ENCODE measurements around the gene PUM1. TPM values are rescaled to one million over a fixed set of nuclear protein-coding genes. Genes with fewer than 3 reads are reported as not detected.
"Not testable (repeated sequence)": the region's sequence is repeated elsewhere in the genome, so short reads cannot be mapped to it uniquely, and the experiment has no call there.

PUM1 gene
- total RNA-seq, 1 donor from 2014 or later: 88.6 TPM

GRCh38 chr1:31055501-31055900, 10.0 kb downstream of the PUM1 start:
- Histone ChIP-seq H3K4me1 (peaks cover 75% of the 10 kb centered on the region), H3K27me3 (no peaks in the 10 kb centered on the region), H3K36me3 (peaks cover 0 to 28% of the 10 kb centered on the region in 2 donors), H3K4me3 (no peak overlapping the region), H3K9me3 (no peaks in the 10 kb centered on the region), H3K27ac (no peak overlapping the region)
- DNase-seq (ENCODE audit: extremely low spot score in 2 of 2): no peak
- TF ChIP-seq CTCF (IDR thresholded peaks at IDR 0.05) (no peak), POLR2AphosphoS5 (IDR thresholded peaks at IDR 0.05; ENCODE audit: insufficient read depth in 1 of 2, low read depth in 1 of 2) (no peak), POLR2A (IDR thresholded peaks at IDR 0.05) (no peak)
- intact Hi-C loops (cut with DNase I): no loop called here

- Histone ChIP-seq H3K27me3 (no peaks in the 10 kb centered on the region), H3K27ac (no peak overlapping the region), H3K9me3 (no peaks in the 10 kb centered on the region), H3K36me3 (peaks cover 0 to 28% of the 10 kb centered on the region in 2 donors), H3K4me1 (peaks cover 75% of the 10 kb centered on the region), H3K4me3 (no peak overlapping the region)
- TF ChIP-seq POLR2AphosphoS5 (IDR thresholded peaks at IDR 0.05; ENCODE audit: insufficient read depth in 1 of 2, low read depth in 1 of 2) (no peak), POLR2A (IDR thresholded peaks at IDR 0.05) (no peak), CTCF (IDR thresholded peaks at IDR 0.05) (no peak)
- intact Hi-C loops (cut with DNase I): no loop called here
- DNase-seq (ENCODE audit: extremely low spot score in 2 of 2): no peak
Measured at GRCh38 chr1:31054958-31055481, 10.5 kb downstream of the PUM1 start.

- TF ChIP-seq POLR2AphosphoS5 (IDR thresholded peaks at IDR 0.05; ENCODE audit: insufficient read depth in 1 of 2, low read depth in 1 of 2) (no peak), CTCF (IDR thresholded peaks at IDR 0.05) (no peak), POLR2A (IDR thresholded peaks at IDR 0.05) (no peak)
- Histone ChIP-seq H3K4me3 (no peak overlapping the region), H3K27me3 (no peaks in the 10 kb centered on the region), H3K36me3 (peaks cover 0 to 28% of the 10 kb centered on the region in 2 donors), H3K27ac (no peak overlapping the region), H3K4me1 (peaks cover 70% of the 10 kb centered on the region), H3K9me3 (no peaks in the 10 kb centered on the region)
- intact Hi-C loops (cut with DNase I): no loop called here
- no peak for DNase-seq (ENCODE audit: extremely low spot score in 2 of 2)
Measured at GRCh38 chr1:31054349-31054748, 11.2 kb downstream of the PUM1 start.

GRCh38 chr1:31052613-31053012, 12.9 kb downstream of the PUM1 start:
- H3K27ac ChIP-seq; H3K4me3 ChIP-seq; DNase-seq (ENCODE audit: extremely low spot score in 2 of 2); H3K9me3 ChIP-seq; H3K27me3 ChIP-seq; intact Hi-C loops (cut with DNase I): not testable (repeated sequence)
- Histone ChIP-seq H3K36me3 (peaks cover 0 to 12% of the 10 kb centered on the region in 2 donors), H3K4me1 (peaks cover 78% of the 10 kb centered on the region)

- Histone ChIP-seq H3K27me3 (no peaks in the 10 kb centered on the region), H3K4me1 (peaks cover 82% of the 10 kb centered on the region), H3K9me3 (no peaks in the 10 kb centered on the region), H3K36me3 (peaks cover 0 to 6% of the 10 kb centered on the region in 2 donors), H3K27ac (no peak overlapping the region), H3K4me3 (no peak overlapping the region)
- no peak for TF ChIP-seq POLR2AphosphoS5 (IDR thresholded peaks at IDR 0.05; ENCODE audit: insufficient read depth in 1 of 2, low read depth in 1 of 2)
- TF ChIP-seq CTCF (IDR thresholded peaks at IDR 0.05): no peak
- TF ChIP-seq POLR2A (IDR thresholded peaks at IDR 0.05): no peak
- intact Hi-C loops (cut with DNase I): no loop called here
- no peak for DNase-seq (ENCODE audit: extremely low spot score in 2 of 2)
Measured at GRCh38 chr1:31051611-31052010, 13.9 kb downstream of the PUM1 start.

- H3K27ac ChIP-seq; H3K9me3 ChIP-seq; DNase-seq (ENCODE audit: extremely low spot score in 2 of 2); H3K27me3 ChIP-seq; H3K4me3 ChIP-seq; intact Hi-C loops (cut with DNase I): not testable (repeated sequence)
- Histone ChIP-seq H3K4me1 (peaks cover 53% of the 10 kb centered on the region), H3K36me3 (peaks cover 0 to 12% of the 10 kb centered on the region in 2 donors)
Measured at GRCh38 chr1:31047507-31047906, 18.0 kb downstream of the PUM1 start.

All from vagina (tissue), 2 donors.